Renal cortex interstitium (tissue), 11 donors: ENCODE data around the gene CDC42BPA. TPM values are rescaled to one million over a fixed set of nuclear protein-coding genes. Genes with fewer than 3 reads are reported as not detected.
"Not testable (repeated sequence)": the region's sequence is repeated elsewhere in the genome, so short reads cannot be mapped to it uniquely, and the experiment has no call there.

Experiments
- DNase-seq, 11 donors: peaks; one replicate each; pipeline ENCODE4 v3.0.0-alpha.2; 2013; ENCODE audit warnings: low read depth in 9 of 11, low spot score in 4 of 11; ENCODE audit errors: extremely low read depth in 1 of 11
- polyA plus RNA-seq, 3 donors: library from polyadenylated mRNA; unstranded; fragments of 120-200 nt; gene quantifications; one replicate each; pipeline ENCODE4 v1.2.1, GENCODE V29; 2013; ENCODE audit not compliant: insufficient read length in 3 of 3

Gene CDC42BPA
- polyA plus RNA-seq, 3 donors = 38.6 to 41.9 (median 40.5) TPM

DNA sequence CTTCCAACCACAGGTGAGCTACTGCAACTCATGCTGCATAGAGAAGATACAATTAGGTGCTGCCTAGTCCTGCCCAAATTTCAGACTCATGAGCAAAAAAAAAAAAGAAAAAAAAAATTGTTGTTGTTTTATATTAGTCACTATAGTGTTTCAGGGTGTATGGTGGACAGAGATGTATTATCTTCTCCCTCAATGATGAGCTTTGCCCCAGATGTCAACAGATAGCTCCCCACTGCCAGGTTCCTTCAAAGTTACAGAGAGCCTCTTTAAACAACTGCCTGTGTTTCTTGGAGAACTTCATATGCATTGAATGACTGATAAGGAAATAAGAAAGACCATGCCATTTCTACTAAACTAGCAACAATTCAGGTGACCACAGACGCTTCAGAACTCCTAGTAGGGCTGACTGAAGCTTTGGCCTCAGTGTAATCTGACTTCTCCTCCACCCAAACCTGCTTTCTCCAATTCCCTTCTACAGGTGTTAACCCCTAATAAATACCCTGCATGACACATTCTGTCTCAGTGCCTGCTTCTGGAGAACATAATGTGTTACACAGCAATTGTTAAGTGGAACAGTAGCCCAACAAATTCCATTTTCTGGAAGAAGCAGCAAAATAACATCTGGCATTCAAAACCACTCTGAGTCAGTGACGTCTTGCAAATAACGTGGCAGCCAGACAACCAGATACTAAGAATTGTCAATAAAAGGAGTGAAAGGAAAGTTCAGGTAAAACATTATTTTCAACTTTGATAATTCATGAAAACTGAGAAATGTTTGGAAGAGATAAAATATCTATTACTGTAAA is 147.7 kb downstream of the CDC42BPA start:
- no peak for DNase-seq

GRCh38 chr1:227169343-227169742 is 148.9 kb downstream of the CDC42BPA start:
- no peak for DNase-seq

DNA sequence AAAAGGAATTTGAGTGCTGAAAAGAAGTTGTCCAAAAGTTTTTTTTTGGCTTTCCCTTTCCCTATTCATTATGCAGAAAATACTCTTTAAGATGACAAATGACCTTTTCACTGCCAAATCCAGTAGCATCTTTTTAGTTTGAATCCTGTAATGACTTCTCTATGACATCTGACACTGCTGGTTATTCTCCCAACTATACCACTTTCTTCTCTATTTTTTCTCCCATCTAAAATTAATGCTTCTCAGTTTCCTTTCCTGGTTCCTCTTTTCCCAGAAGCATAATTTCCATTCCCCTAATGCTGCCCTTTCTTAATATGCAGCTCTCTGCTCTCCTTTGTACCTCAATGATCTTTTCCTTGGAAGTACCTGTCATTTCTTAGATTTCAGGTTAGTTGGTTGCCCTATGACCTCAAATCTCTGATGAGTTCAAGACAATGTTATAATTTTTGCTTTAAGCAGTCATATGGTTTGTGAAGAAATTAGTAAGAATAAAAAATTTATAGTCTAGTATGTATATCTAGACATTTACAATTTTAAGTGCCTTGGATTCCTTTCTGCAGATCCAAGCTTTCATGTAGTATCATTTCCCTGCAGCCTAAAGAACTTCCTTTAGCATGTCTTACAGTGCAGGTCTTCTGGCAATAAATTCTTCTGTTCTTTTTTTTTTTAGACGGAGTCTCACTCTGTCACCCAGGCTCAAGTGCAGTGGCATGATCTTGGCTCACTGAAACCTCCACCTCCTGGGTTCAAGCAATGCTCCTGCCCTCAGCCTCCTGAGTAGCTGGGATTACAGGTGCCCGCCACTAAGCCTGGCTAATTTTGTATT is 150.8 kb downstream of the CDC42BPA start:
- DNase-seq = no peak

- no peak for DNase-seq
These were observed 151.7 kb downstream of the CDC42BPA start for GRCh38 chr1:227166559-227166958.

DNA sequence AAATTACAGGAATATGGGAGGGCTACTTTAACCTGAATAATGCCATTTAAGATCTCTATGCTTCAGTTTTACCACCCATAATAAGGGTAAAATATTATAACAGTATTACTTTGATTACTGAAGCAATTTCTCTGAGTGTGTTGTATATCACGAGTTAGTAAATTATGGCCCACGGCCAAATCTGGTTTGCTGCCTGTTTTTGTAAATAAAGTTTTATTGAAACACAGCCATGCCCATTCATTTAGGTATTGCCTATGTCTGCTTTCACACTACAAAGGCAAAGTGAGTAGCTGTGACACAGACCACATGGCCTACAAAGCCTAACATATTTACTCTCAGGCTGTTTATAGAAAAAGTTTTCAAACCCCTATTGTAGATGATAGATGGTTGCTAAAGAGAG is 156.8 kb downstream of the CDC42BPA start:
- no peak for DNase-seq

GRCh38 chr1:227156520-227156919 is 161.8 kb downstream of the CDC42BPA start:
- no peak for DNase-seq

GRCh38 chr1:227155688-227156087 is 162.6 kb downstream of the CDC42BPA start:
- no peak for DNase-seq

DNA sequence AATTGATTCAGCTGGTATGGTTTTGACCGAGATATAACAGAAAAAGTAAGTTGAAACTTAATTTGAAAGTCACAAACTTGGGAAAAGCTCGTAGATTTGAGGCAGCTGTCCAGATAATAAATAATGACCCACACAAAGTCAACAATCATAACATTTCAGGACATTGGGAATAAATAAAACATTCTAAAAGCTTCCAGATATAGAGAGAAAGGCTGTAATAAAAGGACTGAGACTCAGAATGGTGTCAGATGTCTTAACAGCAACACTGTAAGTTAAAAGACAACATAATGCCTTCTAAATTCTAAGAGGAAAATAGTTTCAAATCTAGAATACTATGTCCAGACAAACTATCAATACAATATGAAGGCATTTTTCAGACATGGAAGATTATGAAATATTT is 163.3 kb downstream of the CDC42BPA start:
- no peak for DNase-seq

- DNase-seq = no peak
These were observed 165.8 kb downstream of the CDC42BPA start for GRCh38 chr1:227152525-227152924.

DNA sequence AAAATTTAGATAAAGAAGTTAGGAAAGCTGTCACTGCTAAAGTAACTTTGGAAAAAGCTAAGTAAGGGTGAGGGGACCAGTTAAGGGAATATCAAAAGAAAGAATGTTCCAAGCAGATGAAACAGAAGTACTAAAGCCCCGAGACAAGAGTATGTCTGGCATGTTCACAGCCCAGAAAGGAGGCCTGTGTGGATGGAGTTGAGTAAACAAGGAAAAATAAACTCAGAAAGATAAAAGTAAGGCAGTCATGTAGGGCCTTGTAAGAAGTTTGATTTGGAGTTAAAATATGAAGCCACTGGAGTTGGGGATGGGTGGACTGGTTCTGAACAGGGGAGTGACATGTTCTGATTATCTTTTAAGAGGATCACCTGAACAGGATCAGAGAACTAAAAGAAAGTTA is 177.9 kb downstream of the CDC42BPA start:
- no peak for DNase-seq

- DNase-seq = no peak
These were observed 182.0 kb downstream of the CDC42BPA start for GRCh38 chr1:227136210-227136820.

DNA sequence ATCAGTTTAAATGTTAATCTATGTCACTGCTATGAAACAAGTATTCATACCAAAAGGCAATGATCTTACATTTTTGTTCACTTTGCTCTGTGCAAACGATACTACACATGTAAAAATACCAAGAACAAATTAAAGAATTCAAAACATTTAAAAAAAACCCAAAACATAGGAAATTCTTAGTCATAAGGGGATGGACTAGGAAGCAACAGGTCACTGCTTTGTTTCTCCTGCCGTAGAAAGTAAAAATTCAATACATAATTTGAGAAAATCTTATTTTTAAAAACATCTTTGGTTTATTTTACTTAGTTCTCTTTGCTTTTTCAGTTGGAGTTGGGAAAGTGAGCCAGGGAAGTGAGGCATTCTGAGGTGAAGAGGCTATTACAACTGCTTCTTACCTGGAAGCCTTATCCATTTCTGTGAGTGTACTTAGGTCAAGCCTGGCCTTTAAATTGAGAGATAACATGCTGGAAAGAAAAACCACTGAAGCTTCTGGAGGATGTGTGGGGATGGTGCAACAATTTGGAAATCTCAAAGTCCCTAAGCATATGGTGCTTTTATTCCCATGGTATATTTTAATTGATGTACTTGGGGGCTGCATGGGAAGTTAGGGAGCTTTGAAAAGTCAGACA is 183.5 kb downstream of the CDC42BPA start:
- DNase-seq = no peak

DNA sequence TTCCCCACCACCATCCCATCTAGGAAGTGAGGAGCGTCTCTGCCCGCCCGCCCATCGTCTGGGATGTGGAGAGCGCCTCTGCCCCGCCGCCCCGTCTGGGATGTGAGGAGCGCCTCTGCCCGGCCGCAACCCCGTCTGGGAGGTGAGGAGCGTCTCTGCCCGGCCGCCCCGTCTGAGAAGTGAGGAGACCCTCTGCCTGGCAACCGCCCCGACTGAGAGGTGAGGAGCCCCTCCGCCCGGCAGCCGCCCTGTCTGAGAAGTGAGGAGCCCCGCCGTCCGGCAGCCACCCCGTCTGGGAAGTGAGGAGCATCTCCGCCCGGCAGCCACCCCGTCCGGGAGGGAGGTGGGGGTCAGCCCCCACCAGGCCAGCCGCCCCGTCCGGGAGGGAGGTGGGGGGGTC is 185.6 kb downstream of the CDC42BPA start:
- DNase-seq = not testable (repeated sequence)

DNA sequence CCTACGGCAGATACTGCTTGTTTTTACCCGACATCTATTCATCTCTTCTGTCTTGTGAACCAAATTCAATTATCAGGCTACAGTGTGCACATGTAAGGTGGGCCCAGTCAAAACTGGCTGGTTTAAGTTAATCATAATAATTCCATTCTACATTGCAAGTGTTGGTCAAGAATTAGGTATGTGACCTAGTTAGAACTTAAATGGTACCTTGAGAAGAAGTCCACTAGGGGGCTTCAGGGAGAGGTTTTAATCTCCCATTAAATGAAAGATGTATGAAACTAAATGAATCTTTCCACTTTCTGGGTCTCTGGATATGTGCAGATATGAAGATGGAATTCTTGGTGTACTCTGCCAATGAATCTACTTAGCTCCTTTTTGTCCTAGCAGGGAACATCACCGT is 187.1 kb downstream of the CDC42BPA start:
- no peak for DNase-seq

DNA sequence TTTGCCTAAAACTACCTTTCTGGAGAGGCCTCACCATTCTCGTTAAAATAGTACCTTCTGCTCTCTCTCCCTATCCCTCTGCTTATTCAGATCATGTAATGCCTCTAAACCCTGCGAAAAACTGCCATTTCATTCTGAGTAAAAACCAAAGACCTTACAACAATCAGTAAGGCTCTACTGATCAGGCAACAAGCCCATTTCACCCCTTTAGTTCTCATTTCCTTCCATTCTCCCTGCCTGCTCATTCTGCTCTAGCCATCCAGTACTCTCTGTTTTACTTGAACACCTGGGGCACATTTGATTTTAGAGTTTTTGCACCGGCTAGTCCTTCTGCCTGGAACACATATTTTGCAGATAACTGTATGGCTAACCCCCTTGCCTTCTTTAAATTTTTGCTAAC is 190.4 kb downstream of the CDC42BPA start:
- no peak for DNase-seq

DNA sequence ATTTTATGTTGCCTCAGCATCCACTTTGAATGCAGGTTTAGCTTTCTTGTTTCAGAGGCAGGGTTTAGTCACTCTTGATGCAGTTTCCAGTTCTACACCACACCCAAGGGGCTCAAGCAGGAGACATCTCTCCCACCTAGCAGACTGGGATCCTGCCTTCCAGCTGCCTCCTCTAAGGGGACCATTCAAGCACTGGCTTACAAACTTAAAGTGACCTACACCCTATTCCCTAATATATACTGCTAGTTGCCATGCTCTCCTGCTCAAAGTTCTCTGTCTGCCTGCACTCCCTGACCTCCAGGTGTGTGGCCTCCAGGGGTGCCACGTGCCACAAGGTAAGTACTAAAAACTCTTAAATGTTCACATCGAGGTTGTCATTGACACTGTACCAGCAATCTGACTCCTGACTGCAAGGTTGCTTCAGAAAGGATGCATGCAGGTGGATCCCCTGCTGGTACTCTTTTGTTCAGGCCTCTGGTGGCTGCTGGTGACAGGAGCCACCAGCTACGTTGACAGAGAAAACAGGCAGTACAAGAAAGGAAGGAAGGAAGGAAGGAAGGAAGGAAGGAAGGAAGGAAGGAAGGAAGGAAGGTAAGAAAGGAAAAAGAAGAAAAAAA is 192.3 kb downstream of the CDC42BPA start:
- DNase-seq = no peak

DNA sequence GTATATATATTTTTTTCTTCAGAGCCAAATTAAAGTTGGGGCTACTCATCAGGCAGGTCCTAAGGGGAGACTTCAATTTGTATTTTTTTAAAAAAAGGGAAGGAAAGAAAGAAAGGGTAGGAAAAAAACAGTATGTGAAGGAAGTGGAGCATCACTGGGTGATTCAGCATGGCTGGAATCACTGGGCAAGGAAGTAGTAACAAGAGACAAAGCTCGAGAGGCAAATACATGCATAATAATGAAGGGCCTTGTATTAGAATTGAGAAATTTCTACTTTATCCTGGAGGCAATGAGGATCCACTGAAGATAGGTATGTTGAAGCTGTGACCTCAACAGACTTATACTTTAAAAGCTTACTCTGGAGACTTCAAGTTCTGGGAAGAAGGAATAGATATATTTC is 193.8 kb downstream of the CDC42BPA start:
- no peak for DNase-seq

- DNase-seq = no peak
These were observed 197.5 kb downstream of the CDC42BPA start for GRCh38 chr1:227120826-227121225.

DNA sequence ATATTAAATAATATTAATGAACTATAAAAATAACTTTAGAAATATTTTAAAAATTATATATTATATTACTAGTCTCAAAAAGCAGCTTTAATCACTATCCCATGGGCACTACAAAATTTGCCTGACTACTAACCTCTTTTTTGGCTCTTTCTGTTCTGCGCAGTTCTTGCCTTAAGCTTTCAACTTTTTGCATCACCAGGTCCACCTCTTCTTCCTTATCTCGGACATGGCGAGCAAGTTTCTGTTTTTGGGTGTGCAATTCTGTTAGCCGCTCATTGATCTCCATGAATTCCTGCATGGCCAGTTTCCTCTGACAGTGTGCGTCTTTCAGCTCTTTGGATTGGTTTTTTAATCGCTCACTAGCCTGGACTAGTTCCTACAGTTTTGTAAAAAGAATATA is 205.8 kb downstream of the CDC42BPA start:
- no peak for DNase-seq
